Duodenal mucosa (tissue), 2 donors: ENCODE measurements around the gene CRISP1.
"Not testable (repeated sequence)": the region's sequence is repeated elsewhere in the genome, so short reads cannot be mapped to it uniquely, and the experiment has no call there.

Experiments
- H3K27ac ChIP-seq: one replicate; pipeline ENCODE4 v1.7.0; 2013; ENCODE audit warnings: low read depth, low read length
- H3K27me3 ChIP-seq, 2 donors: one replicate each; pipeline ENCODE4 v1.7.0; 2013; ENCODE audit warnings: low read length in 2 of 2, control low read depth in 1 of 2; ENCODE audit not compliant: insufficient read depth in 2 of 2, control insufficient read depth in 1 of 2
- H3K36me3 ChIP-seq, 2 donors: one replicate each; pipeline ENCODE4 v1.7.0; 2013; ENCODE audit warnings: low read length in 2 of 2, control low read depth in 1 of 2; ENCODE audit not compliant: insufficient read depth in 2 of 2, control insufficient read depth in 1 of 2
- H3K4me1 ChIP-seq, 2 donors: one replicate each; pipeline ENCODE4 v1.7.0; 2013; ENCODE audit warnings: low read length in 2 of 2, control low read depth in 1 of 2; ENCODE audit not compliant: insufficient read depth in 2 of 2, control insufficient read depth in 1 of 2
- H3K4me3 ChIP-seq, 2 donors: one replicate each; pipeline ENCODE4 v1.7.0; 2013; ENCODE audit warnings: low read length in 2 of 2, low read depth in 1 of 2
- H3K9ac ChIP-seq, 2 donors: one replicate each; pipeline ENCODE4 v1.7.0; 2013; ENCODE audit warnings: low read length in 2 of 2, low read depth in 1 of 2
- H3K9me3 ChIP-seq, 2 donors: one replicate each; pipeline ENCODE4 v1.7.0; 2013; ENCODE audit warnings: low read length in 2 of 2, control low read depth in 1 of 2; ENCODE audit not compliant: control insufficient read depth in 1 of 2

Gene CRISP1

DNA sequence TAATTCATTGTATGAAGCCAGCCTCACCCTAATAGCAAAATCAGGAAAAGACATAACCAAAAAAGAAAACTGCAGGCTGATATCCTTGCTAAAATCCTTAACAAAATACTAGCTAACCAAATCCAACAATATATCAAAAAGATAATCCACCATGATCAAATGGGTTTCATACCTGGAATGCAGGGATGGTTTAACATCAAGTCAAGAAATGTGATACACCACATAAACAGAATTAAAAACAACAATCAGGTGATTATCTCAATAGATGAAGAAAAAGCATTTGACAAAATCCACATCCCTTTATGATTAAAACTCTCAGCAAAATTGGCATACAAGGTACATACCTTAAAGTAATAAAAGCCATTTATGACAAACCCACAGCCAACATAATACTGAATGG is 29.2 kb upstream of the CRISP1 start:
- not testable (repeated sequence) for H3K4me1 ChIP-seq, H3K27ac ChIP-seq, H3K4me3 ChIP-seq, H3K9me3 ChIP-seq, H3K27me3 ChIP-seq, H3K36me3 ChIP-seq, H3K9ac ChIP-seq

DNA sequence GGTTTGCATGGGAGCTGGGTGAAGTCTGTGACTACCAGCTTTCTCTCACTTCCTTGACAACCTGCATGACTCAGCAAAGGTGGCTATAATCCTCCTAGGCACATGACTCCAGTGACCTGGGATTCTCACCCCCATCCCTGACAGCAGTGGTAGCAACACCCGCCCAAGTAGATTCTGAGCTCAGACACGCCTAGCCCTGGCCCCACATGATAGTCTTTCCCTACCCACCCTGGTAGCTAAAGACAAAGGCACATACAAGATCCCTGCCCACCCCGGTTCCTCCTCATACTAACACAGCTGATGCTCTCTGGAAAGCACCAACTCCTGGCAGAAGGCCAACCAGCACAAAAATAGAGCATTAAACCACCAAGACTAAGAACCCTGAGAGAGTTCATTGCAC is 25.9 kb upstream of the CRISP1 start:
- H3K9me3 ChIP-seq = peaks cover 0 to 8% of the 10 kb centered on the region in 2 donors
- H3K36me3 ChIP-seq = no peaks in the 10 kb centered on the region
- H3K4me1 ChIP-seq = no peaks in the 10 kb centered on the region
- no peaks in the 10 kb centered on the region for H3K27me3 ChIP-seq
- no peak overlapping the region for H3K9ac ChIP-seq
- no peak overlapping the region for H3K4me3 ChIP-seq
- no peak overlapping the region for H3K27ac ChIP-seq

DNA sequence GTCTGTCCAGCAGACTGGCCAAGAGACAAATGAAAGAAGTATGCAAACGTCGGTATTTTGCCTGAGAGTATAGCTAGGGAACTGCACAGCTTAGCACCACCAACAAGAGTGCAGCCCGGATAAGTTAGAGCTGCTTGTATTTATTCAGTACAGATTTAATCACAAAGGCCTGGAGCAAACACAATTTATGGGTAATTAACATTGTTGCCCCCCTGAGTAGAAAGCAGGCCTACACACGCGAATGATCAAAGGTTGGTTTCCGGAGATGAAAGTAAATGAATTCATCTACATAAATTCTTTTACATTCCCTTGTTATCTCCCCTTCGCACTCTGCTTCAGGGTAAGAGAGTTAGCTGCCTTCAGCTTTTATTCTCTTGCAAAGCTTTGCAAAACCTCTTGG is 24.7 kb upstream of the CRISP1 start:
- no peaks in the 10 kb centered on the region for H3K4me1 ChIP-seq
- no peak overlapping the region for H3K27ac ChIP-seq
- H3K9me3 ChIP-seq = peaks cover 0 to 8% of the 10 kb centered on the region in 2 donors
- H3K27me3 ChIP-seq = no peaks in the 10 kb centered on the region
- no peak overlapping the region for H3K9ac ChIP-seq
- H3K4me3 ChIP-seq = no peak overlapping the region
- no peaks in the 10 kb centered on the region for H3K36me3 ChIP-seq

DNA sequence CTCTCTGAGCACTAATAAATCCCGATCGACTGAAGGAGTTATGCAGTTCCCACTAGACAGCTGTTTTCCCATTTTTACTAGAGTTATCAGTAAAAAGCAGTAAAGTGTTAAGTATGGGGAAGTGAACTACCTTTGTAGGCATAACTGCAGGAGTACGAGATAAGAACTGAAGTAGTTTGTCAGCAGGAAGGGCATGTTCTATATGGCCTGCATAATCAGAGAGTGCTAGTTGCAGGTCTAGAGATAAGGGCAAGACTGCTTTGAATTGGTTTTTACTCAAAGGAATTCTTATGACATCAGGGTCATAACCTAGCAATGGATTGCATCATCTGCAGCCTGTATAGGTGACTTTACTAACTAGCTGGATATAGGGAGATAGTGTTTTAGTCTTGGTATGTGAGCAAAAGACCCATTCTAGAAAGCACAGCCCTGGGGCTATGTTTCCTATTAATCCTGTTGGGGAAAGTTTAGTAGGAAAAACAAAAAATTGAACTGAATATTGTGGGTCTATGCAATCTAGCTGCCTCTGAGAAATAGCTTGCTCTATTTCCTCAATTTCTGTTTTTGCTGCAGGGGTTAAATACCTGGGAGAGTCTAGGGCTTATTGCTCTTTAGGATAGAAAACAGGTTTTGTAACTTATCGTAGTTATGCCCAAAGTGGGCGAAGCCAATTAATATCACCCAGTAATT is 22.6 kb upstream of the CRISP1 start:
- Histone ChIP-seq H3K4me3 (no peak overlapping the region), H3K36me3 (no peaks in the 10 kb centered on the region), H3K27ac (no peak overlapping the region)

DNA sequence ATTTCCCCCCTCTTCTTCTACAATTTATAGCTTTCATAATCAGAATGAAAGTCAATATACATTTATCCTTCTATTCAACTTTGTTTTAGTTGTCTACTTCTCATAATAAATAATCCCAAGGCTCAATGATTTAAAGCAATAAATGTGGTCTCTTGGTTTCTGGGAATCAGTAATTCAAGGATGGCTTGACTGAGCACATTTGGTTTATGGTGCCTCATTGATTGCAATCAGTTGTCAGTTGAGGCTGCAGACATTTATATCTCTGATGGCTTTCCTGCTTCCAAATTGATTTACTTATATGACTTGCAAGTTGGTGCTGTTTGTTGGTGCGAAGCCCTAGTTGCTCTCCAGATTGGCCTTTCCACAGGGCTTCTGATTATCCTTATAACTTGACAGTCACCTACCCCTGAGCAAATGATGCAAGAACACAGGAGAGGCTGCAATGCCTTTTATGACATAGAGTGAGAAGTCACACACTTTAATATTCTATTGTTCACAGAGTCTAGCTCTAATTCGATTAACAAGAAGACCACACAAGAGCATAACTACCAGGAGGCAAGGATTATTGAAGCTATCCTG is 2.7 kb upstream of the CRISP1 start:
- H3K9ac ChIP-seq = no peak overlapping the region
- H3K36me3 ChIP-seq = no peaks in the 10 kb centered on the region
- H3K9me3 ChIP-seq = no peaks in the 10 kb centered on the region

More for the DNA sequence above, 22.6 kb upstream of the CRISP1 start:
- Histone ChIP-seq H3K4me1 (no peaks in the 10 kb centered on the region), H3K27me3 (no peaks in the 10 kb centered on the region), H3K9ac (no peak overlapping the region), H3K9me3 (no peaks in the 10 kb centered on the region)

DNA sequence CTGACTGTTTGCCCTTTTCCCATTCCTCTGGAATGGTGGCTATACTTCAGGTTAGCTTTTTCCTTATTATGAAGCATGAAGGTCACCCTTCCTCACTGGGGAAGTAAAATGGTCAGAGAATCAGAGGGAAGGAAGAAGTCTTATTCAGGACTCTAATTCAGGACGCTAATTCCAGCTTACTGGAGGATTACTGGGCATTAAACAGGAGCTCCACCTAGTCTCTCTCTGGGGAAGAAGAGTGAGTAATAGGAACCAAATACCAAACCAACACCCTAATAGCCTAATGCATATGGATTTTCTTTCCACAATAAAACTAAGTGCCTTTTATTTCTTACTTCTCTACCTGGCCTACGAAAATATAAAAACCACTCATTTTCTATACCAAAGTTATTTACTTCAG is 10.1 kb downstream of the CRISP1 start:
- Histone ChIP-seq H3K4me1 (no peaks in the 10 kb centered on the region), H3K27ac (no peak overlapping the region)

More for the DNA sequence above, 2.7 kb upstream of the CRISP1 start:
- H3K4me3 ChIP-seq = no peak overlapping the region
- H3K4me1 ChIP-seq = no peaks in the 10 kb centered on the region
- H3K27me3 ChIP-seq = no peaks in the 10 kb centered on the region
- no peak overlapping the region for H3K27ac ChIP-seq

GRCh38 chr6:49855221-49855620 is 11.1 kb downstream of the CRISP1 start:
- no peaks in the 10 kb centered on the region for H3K9me3 ChIP-seq
- H3K9ac ChIP-seq = no peak overlapping the region
- no peaks in the 10 kb centered on the region for H3K36me3 ChIP-seq
- no peaks in the 10 kb centered on the region for H3K27me3 ChIP-seq
- no peaks in the 10 kb centered on the region for H3K4me1 ChIP-seq
- no peak overlapping the region for H3K4me3 ChIP-seq
- H3K27ac ChIP-seq = no peak overlapping the region

More for the DNA sequence above, 10.1 kb downstream of the CRISP1 start:
- no peaks in the 10 kb centered on the region for H3K36me3 ChIP-seq
- H3K4me3 ChIP-seq = no peak overlapping the region
- H3K9ac ChIP-seq = no peak overlapping the region
- H3K27me3 ChIP-seq = no peaks in the 10 kb centered on the region
- H3K9me3 ChIP-seq = no peaks in the 10 kb centered on the region

DNA sequence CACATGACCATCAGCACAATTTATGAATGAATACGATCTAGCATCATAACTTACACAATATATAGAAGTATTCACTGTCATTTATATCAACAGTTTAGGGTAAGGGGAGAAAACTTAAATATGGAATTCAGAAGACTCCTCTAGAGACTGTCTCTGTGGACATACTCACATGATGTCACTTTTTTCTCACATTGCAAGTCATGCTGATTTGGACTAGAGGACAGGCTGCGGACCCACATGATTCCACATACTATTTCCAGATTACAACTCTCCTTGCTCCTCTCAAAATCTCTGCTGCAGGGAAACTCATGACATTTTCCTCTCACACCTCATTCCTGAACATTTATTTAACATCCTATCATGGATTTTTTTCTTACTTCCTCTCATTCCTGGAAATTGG is 13.4 kb downstream of the CRISP1 start:
- Histone ChIP-seq H3K27ac (no peak overlapping the region), H3K9me3 (no peaks in the 10 kb centered on the region), H3K4me1 (no peaks in the 10 kb centered on the region), H3K36me3 (no peaks in the 10 kb centered on the region), H3K9ac (no peak overlapping the region), H3K4me3 (no peak overlapping the region), H3K27me3 (no peaks in the 10 kb centered on the region)

- Histone ChIP-seq H3K27ac (no peak overlapping the region), H3K4me3 (no peak overlapping the region), H3K9me3 (no peaks in the 10 kb centered on the region), H3K4me1 (no peaks in the 10 kb centered on the region), H3K27me3 (no peaks in the 10 kb centered on the region), H3K9ac (no peak overlapping the region), H3K36me3 (no peaks in the 10 kb centered on the region)
These were observed 17.0 kb downstream of the CRISP1 start for GRCh38 chr6:49849213-49849907.

- Histone ChIP-seq H3K9me3 (no peaks in the 10 kb centered on the region), H3K4me1 (no peaks in the 10 kb centered on the region), H3K9ac (no peak overlapping the region), H3K4me3 (no peak overlapping the region), H3K27me3 (no peaks in the 10 kb centered on the region), H3K36me3 (no peaks in the 10 kb centered on the region), H3K27ac (no peak overlapping the region)
These were observed 18.7 kb downstream of the CRISP1 start for GRCh38 chr6:49847673-49848072.
